ENCODE data around the gene TNNT2.

The TNNT2 gene

DNA sequence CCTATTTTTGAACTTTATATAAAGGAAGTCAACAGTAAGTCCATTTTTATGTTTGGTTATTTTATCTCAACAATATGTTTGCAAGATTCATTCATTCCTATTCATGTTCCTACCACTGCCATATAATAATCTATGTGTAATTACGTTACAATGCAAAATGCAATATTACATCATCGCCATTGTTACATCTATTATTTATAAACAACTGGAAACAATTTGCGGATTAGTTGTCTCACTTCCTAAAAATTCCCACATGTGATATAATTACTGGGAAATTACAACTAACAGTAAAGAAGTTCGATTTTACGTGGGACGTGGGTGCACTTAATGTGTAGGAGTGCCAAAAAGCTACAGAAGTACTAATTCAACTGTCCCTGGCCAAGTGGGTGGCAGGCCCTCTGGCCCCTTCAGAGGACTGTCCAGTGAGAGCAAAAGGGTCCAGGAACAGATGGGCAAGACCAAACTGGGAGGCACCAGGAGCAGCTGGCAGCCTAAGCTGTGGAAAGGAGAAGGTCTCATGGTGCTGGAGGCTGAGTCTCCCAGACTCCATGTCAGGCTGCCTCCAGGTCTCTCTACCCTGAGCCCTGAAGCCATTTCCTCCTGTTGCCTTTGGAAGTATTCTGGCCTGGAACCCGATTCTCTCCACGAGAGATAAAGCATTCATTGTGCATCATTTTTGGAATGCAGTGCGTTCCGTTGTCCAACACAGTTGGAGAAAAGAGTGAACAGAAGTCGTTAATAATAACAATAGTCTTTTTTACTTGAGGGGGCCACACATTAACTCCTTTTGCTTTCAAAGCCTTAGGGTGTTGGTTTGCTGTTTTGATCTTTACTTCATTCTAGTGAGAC lies 42.9 kb downstream of the TNNT2 start:
- no peak for DNase-seq (ENCODE audit: low read depth)
- no peak for TF ChIP-seq MYC (IDR thresholded peaks at IDR 0.05; ENCODE audit: low read depth, low read length)
- no peak for TF ChIP-seq POLR2A (IDR thresholded peaks at IDR 0.05; ENCODE audit: extremely low read depth, insufficient read length)
- TF ChIP-seq, protein P1, sequence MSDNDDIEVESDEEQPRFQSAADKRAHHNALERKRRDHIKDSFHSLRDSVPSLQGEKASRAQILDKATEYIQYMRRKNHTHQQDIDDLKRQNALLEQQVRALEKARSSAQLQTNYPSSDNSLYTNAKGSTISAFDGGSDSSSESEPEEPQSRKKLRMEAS (IDR thresholded peaks at IDR 0.05; ENCODE audit: low read depth, low read length) = no peak
- no peak for TF ChIP-seq CTCF (IDR thresholded peaks at IDR 0.05; ENCODE audit: low read depth, low read length)
- no peak overlapping the region for H3K4me3 ChIP-seq (ENCODE audit: low read depth, low read length)

GRCh38 chr1:201332616-201333335 lies 44.7 kb downstream of the TNNT2 start:
- H3K4me3 ChIP-seq (ENCODE audit: low read depth, low read length) = no peak overlapping the region
- no peak for DNase-seq (ENCODE audit: low read depth)
- TF ChIP-seq, protein P1 (IDR thresholded peaks at IDR 0.05; ENCODE audit: low read depth, low read length) = no peak
- TF ChIP-seq POLR2A (IDR thresholded peaks at IDR 0.05; ENCODE audit: extremely low read depth, insufficient read length) (no peak), CTCF (IDR thresholded peaks at IDR 0.05; ENCODE audit: low read depth, low read length) (no peak), MYC (IDR thresholded peaks at IDR 0.05; ENCODE audit: low read depth, low read length) (no peak)

DNA sequence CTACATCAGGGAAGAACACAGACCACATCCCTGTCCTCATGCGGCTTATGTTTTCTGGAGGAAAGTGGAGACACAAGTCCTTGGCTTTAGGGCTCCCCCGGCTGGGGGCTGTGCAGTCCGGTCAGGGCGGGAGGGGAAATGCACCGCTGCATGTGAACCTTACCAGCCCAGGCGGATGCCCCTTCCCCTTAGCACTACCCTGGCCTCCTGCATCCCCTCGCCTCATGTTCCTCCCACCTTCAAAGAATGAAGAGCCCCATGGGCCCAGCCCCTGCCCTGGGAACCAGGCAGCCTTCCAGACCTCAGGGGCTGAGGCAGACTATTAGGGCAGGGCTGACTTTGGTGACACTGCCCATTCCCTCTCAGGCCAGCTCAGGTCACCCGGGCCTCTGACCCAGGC lies 45.5 kb downstream of the TNNT2 start:
- no peak overlapping the region for H3K4me3 ChIP-seq (ENCODE audit: low read depth, low read length)
- TF ChIP-seq POLR2A (IDR thresholded peaks at IDR 0.05; ENCODE audit: extremely low read depth, insufficient read length) (no peak), MYC (IDR thresholded peaks at IDR 0.05; ENCODE audit: low read depth, low read length) (no peak), CTCF (IDR thresholded peaks at IDR 0.05; ENCODE audit: low read depth, low read length) (no peak)
- TF ChIP-seq, protein P1 (IDR thresholded peaks at IDR 0.05; ENCODE audit: low read depth, low read length) = no peak
- DNase-seq (ENCODE audit: low read depth) = no peak

DNA sequence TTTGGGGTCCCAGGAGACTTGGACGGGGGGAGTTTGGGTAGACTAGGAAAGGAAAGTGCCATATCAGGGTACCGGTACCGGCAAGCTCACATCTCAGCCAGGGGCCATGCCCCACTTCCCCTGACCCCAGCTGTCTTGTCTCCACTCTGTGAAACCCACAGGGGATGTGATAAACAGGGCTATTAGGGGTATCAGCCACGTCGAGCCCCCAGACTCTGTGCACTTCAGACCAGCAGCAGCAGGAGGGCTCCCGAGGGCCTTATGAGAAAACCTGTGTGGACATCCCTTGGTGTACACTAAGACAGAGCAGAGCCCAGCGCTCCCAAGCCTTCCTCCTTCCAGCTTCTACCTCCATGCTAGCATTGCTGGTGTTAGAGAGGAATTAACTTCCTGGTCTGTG lies 46.3 kb downstream of the TNNT2 start:
- no peak overlapping the region for H3K4me3 ChIP-seq (ENCODE audit: low read depth, low read length)
- TF ChIP-seq CTCF (IDR thresholded peaks at IDR 0.05; ENCODE audit: low read depth, low read length) (no peak), POLR2A (IDR thresholded peaks at IDR 0.05; ENCODE audit: extremely low read depth, insufficient read length) (no peak)
- no peak for DNase-seq (ENCODE audit: low read depth)

GRCh38 chr1:201330541-201330940 lies 46.9 kb downstream of the TNNT2 start:
- no peak for DNase-seq (ENCODE audit: low read depth)
- H3K4me3 ChIP-seq (ENCODE audit: low read depth, low read length) = no peak overlapping the region
- no peak for TF ChIP-seq MYC (IDR thresholded peaks at IDR 0.05; ENCODE audit: low read depth, low read length)
- TF ChIP-seq, protein P1 (IDR thresholded peaks at IDR 0.05; ENCODE audit: low read depth, low read length) = no peak
- no peak for TF ChIP-seq CTCF (IDR thresholded peaks at IDR 0.05; ENCODE audit: low read depth, low read length)
- TF ChIP-seq POLR2A (IDR thresholded peaks at IDR 0.05; ENCODE audit: extremely low read depth, insufficient read length) = no peak

All from NB4 (cell line).